ENCODE data around the gene CHST4.

Gene CHST4

GRCh38 chr16:71514476-71514875 is 11.8 kb upstream of the CHST4 start:
- H3K9me3 ChIP-seq (replicated peaks; ENCODE audit: insufficient read depth, low read length) = no peaks in the 10 kb centered on the region
- no peaks in the 10 kb centered on the region for H3K9me2 ChIP-seq (replicated peaks; ENCODE audit: insufficient read depth, low read length)
- no peaks in the 10 kb centered on the region for H3K4me1 ChIP-seq (ENCODE audit: low read length)
- no peaks in the 10 kb centered on the region for H3K36me3 ChIP-seq (replicated peaks; ENCODE audit: insufficient read depth, low read length)
- no peak for DNase-seq
- H3K4me3 ChIP-seq (ENCODE audit: low read length) = no peak overlapping the region
- H2AFZ ChIP-seq (ENCODE audit: low read length) = no peak overlapping the region
- TF ChIP-seq CTCF (IDR thresholded peaks at IDR 0.05; ENCODE audit: low read length) (no peak), EZH2phosphoT487 (IDR thresholded peaks at IDR 0.05; ENCODE audit: low read length) (no peak), EZH2 (optimal IDR thresholded peaks at IDR 0.05; ENCODE audit: low read depth, low read length) (no peak)
- no peak overlapping the region for H3K9ac ChIP-seq (ENCODE audit: low read length)
- no peaks in the 10 kb centered on the region for H3K79me2 ChIP-seq (ENCODE audit: low read length)
- H3K27me3 ChIP-seq (replicated peaks; ENCODE audit: insufficient read depth, low read length) = no peaks in the 10 kb centered on the region; the same call in 1 of the 2 replicates
- H3K27ac ChIP-seq (ENCODE audit: low read length) = no peak overlapping the region
- no peaks in the 10 kb centered on the region for H3F3A ChIP-seq (ENCODE audit: insufficient read depth, low read length)
- no peaks in the 10 kb centered on the region for H4K20me1 ChIP-seq (ENCODE audit: insufficient read depth, low read length)
- no peak overlapping the region for H3K4me2 ChIP-seq (ENCODE audit: low read depth, low read length)

- H3K79me2 ChIP-seq (ENCODE audit: low read length) = no peaks in the 10 kb centered on the region
- no peaks in the 10 kb centered on the region for H4K20me1 ChIP-seq (ENCODE audit: insufficient read depth, low read length)
- no peaks in the 10 kb centered on the region for H3F3A ChIP-seq (ENCODE audit: insufficient read depth, low read length)
- H3K4me1 ChIP-seq (ENCODE audit: low read length) = no peaks in the 10 kb centered on the region
- TF ChIP-seq CTCF (IDR thresholded peaks at IDR 0.05; ENCODE audit: low read length) (no peak), EZH2 (optimal IDR thresholded peaks at IDR 0.05; ENCODE audit: low read depth, low read length) (no peak), EZH2phosphoT487 (IDR thresholded peaks at IDR 0.05; ENCODE audit: low read length) (no peak)
- no peak overlapping the region for H3K27ac ChIP-seq (ENCODE audit: low read length)
- no peaks in the 10 kb centered on the region; the same call in 1 of the 2 replicates for H3K27me3 ChIP-seq (replicated peaks; ENCODE audit: insufficient read depth, low read length)
- no peaks in the 10 kb centered on the region for H3K36me3 ChIP-seq (replicated peaks; ENCODE audit: insufficient read depth, low read length)
- H3K4me2 ChIP-seq (ENCODE audit: low read depth, low read length) = no peak overlapping the region
- H2AFZ ChIP-seq (ENCODE audit: low read length) = no peak overlapping the region
- DNase-seq = no peak
- no peaks in the 10 kb centered on the region for H3K9me2 ChIP-seq (replicated peaks; ENCODE audit: insufficient read depth, low read length)
- H3K9me3 ChIP-seq (replicated peaks; ENCODE audit: insufficient read depth, low read length) = no peaks in the 10 kb centered on the region
- no peak overlapping the region for H3K4me3 ChIP-seq (ENCODE audit: low read length)
- H3K9ac ChIP-seq (ENCODE audit: low read length) = no peak overlapping the region
Measured at GRCh38 chr16:71515026-71515425, 11.2 kb upstream of the CHST4 start.

GRCh38 chr16:71520550-71520949 is 5.7 kb upstream of the CHST4 start:
- DNase-seq = no peak
- Histone ChIP-seq H3K9me2 (replicated peaks; ENCODE audit: insufficient read depth, low read length) (no peaks in the 10 kb centered on the region), H3K4me2 (ENCODE audit: low read depth, low read length) (no peak overlapping the region), H4K20me1 (ENCODE audit: insufficient read depth, low read length) (no peaks in the 10 kb centered on the region), H3F3A (ENCODE audit: insufficient read depth, low read length) (no peaks in the 10 kb centered on the region), H3K4me3 (ENCODE audit: low read length) (no peak overlapping the region), H3K27me3 (replicated peaks; ENCODE audit: insufficient read depth, low read length) (no peaks in the 10 kb centered on the region), H3K9ac (ENCODE audit: low read length) (no peak overlapping the region), H3K4me1 (ENCODE audit: low read length) (no peaks in the 10 kb centered on the region), H3K27ac (ENCODE audit: low read length) (no peak overlapping the region), H3K79me2 (ENCODE audit: low read length) (no peaks in the 10 kb centered on the region), H3K9me3 (replicated peaks; ENCODE audit: insufficient read depth, low read length) (no peaks in the 10 kb centered on the region), H3K36me3 (replicated peaks; ENCODE audit: insufficient read depth, low read length) (no peaks in the 10 kb centered on the region), H2AFZ (ENCODE audit: low read length) (no peak overlapping the region)
- no peak for TF ChIP-seq CTCF (IDR thresholded peaks at IDR 0.05; ENCODE audit: low read length)
- no peak for TF ChIP-seq EZH2 (optimal IDR thresholded peaks at IDR 0.05; ENCODE audit: low read depth, low read length)
- no peak for TF ChIP-seq EZH2phosphoT487 (IDR thresholded peaks at IDR 0.05; ENCODE audit: low read length)

Measured in MM.1S (cell line).